CD4-positive, alpha-beta T cell treated with Interleukin-10 for 1 hour (primary cell): ENCODE data around the gene GLI2.

Experiments
- DNase-seq: peaks from one replicate; pipeline ENCODE4 v3.0.0-alpha.2; 2020

Gene GLI2

DNA sequence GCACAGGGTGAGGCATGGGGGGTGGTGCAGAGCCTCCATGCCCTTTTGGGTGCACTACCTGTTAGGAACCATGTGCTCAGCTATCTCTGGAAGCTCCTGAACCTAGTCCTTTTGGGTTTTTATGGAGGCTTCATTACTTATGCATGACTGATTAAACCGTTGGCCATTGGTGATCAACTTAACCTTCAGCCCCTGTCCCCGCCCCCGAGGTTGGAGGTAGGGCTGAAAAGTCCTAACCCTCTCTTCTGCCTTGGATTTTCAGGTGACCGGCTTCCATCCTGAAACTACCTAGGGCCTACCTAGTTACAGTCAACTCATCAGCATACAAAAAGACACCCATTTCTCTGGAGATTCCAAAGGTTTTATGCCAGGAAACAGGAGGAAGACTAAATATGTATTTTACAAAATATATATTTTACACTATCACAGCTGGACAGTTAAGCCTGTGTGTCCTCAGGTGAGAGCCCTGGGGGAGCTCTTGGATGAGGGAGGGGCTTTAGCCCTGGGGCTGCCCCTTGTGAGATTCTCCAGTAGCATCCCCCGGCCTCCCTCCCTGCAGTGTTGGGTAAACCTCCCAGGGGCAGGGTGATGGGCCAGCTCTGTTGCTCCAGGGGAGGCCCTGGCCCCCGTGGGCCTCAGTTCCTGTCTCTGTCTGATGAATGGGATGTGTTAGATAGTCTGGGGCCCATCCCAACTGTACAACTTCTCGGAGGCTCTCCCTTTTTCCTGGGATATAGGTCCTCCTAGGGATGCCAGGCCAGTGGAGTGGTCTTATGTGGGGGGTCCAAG is 24.1 kb downstream of the GLI2 start:
- DNase-seq: no peak

DNA sequence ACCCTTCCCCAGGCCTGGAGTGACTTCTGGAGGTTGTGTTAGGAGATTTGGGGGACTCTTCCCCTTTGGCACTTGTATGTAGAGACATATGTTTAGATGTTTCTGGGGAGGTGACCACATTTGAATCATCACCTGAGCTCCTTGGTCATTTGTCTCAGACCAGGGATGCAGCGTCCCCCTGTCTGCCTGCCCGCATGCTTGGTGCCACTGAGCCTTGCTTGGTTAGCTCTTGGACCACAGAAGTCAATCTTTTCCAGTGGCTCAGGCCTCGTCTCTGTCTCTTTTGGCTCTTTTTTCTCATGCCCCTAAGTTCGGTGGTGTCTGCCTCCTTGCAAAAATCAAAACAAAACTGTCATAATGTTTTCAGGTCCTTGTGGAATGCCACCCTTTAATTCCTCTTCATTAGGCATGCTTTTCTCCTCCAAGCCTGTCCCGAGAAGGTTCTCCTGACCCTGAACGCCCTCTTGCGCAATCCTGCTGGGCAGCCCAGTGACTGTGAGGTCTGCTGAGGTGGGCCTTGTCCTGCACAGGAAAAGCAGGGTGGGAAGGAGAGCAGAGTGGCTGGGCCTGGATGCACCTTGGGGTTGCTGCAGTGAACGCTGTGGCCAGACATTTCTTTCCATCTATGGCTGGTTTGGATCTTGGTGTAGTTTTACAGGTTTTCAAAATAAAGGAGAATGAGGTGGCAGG is 24.9 kb downstream of the GLI2 start:
- DNase-seq: no peak

DNA sequence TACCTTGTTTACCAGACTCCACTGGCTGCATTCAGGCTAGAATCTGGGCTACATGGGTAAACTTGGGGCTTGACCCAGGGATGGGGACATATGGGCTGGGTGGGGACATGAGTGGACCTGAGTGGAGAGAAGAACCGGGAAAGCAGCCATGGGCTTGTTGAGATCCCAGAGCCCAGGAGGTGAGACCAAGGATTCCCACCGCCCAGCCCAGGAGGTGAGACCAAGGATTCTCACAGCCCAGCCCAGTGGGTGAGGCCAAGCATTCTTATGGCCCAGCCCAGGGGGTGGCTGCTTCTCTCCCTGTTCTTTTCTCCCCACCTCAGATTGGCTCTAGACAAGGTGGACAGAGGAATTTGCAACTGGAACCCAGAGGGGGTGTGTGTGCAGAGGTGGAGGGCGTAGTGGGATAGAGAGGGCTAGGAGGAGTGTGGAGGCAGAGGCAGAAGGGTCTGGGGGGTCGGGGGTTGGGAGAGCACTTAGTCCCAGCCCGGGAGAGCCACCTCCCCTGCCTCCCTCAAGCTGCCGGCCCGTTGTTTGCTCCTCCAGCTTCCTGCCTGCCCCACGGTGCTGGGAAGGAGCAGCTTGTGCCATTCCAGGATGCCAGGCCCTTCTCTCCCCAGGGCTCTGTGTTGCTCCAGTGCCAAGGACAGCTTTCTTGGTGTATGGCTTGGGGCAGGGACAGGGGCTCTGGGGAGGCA is 25.6 kb downstream of the GLI2 start:
- no peak for DNase-seq

DNA sequence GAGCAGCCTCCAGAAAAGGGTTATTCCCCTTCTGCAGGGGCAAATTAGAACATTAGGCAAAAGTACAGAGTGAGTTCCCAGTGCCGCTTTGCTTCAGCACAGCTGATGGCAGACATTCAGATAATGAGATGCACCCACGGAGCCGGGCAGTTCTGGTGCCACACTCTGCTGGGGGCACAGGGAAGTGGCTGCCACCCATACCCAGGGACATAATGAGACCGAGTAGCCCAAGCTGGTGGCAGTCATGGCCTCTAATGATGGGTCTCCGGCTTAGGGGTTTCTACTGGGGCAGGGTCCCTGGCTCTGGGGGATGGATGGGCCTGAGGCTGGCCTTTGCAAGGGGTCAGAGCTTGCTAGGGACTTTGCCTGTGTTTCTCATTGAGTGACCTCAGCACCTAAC is 26.2 kb downstream of the GLI2 start:
- no peak for DNase-seq

DNA sequence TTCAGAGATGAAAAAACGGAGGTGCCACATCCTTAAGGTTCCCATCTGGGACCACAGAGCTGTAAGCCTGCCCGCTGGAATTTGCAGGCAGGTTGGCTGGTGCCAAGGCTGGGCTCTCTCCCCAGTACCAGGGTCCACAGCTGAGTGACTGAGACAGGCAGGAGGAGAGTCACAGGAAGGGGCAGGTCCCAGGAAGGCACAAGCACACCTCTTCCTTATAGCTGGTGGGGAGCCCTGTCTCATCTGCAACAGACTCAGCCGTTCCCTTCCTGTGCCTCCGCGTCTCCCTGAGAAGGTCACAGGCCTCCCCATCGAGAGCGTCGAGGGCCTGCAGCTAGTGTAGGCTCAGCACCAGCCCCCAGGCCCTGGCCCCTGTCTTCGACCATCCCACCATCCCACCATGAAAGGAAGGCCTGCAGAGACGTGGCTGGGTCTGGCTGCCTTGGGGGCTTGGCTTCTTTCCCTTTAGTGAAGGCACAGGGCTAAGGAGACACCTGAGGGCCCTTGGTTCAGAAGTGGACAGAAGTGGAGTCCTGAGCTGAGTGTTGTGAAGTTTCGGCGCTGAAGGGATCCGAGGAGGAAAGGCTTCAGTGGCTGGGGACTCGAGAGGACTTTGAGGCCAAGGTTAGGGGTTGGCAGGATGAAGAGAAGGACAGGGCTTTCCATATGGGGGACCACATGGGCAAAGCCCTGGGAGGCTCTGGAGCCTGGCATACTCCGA is 26.8 kb downstream of the GLI2 start:
- DNase-seq: no peak

DNA sequence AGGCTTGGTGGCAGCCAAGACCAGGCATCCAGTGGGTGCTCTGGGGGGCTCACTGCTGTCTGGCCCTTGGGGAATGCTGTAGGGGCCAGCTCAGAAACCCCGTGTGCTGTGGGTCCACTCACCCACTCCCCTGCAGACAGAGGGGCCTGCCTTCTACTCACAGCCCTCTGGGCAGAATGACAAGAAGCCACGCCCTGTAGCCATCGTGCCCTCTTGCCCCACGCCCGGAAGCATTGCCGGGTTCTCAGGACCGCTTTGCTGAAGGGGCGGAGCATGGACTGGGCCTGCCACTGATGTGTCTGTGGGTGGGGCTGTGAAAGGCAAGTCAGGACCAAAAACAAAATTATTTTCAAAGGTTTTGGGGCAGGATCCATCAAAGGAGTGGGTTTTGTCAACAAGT is 27.8 kb downstream of the GLI2 start:
- DNase-seq: no peak

DNA sequence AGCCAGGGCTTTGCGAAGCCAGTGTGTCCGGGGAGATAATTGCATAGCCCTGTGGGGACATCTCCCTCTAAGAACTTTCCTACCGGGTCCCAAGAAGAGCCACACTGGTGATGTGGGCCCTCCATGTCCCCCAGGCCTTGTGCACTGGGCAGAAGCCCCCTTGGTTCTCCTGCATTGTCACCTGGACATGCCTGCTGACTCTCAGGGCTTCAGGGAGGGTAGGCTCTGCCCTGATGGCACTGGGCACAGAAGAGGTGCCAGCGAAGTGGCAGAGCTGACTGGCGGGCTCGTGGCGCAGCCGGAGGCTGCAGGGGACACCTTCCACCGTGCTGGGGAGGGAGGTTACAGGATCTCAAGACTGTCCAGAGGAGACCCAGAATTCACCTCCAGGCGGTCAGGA is 28.3 kb downstream of the GLI2 start:
- no peak for DNase-seq

DNA sequence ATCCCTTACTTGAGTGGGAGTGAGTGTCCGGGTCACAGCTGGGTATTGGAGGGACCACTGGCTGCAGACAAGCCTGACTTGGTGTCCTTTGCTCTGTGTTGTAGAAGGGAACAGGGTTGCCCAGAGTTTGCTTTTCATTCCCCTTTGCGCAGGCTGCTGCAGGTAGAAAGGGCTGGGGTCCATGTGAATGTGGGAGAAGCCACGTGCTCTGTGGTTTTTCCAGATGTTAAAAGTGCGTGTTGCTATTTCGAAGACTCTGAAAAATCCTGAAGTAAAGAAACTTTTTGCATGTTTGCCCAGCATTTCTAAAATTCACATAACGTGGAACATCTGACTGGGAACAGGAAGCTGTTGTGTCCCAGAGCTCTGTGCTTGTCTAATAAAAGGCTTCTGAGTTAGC is 28.8 kb downstream of the GLI2 start:
- no peak for DNase-seq

DNA sequence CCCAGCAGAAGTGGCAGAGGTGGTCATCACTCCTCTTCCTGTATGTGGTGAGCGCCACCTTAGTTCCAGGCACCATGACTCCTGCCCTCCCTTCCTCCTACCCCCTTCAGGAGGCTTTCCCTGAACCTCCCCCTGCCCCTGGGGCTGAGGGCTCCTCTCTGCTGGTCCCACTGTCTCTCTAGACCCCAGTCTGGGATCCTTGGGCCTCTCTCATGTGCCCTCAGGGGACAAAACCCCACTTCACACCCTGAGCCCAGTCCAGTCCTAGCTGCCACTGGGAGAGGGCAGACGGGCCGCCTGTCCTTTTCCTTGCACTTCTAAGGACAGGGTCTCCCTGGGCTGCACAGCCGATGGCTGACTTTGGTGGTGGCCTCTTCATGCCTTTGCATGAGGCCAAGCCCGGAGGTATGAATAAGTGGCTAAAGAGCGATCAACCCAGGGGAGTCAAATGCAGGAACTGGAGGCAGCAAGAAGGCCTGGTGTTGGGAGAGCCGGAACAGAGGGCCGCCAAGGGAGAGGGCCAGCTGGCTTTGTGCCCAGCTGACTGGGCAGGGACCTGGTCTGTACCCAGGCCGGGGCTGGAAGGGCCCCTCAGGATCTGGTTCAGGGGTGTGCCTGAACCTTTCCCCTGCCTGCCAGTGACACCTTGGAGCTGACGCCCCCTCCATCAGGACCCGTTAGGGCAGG is 29.5 kb downstream of the GLI2 start:
- no peak for DNase-seq

DNA sequence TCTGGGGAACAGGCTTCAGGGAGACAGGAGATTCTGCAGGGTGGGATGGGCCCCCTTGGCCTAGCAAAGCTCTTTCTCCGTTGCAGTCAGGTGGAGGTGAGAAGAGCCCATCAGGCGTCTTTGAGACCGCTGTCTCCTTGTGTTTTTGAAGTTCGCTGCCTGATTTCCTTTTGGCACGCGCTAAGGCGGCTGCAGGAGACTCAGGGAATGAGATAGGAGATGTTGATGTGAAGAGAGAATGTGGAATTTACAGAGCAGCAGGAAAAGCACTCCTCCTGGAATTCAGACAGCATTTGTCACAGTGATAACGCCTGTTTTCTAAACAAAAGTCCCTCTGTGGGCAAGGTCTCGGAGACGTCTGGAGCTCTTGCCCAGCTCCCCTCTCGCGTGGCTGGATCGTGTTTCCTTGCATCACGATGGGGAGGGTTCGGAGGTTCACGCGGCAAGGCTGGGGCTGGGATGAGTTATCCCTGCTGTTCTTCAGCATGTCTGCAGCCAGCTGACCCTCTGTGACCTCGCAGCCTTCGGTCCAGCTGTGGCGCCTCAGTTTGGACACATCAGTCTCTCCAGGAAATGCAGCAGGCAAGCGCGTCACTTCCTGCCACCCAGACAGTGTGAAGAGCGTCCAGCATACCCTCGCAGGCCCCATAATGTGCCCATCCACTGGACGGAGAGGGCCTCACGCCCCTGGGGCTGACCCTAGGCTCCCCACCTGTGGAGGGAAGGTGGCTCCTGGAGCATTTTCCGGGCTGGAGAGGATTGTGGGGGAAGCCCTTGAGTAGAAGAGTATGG is 30.2 kb downstream of the GLI2 start:
- DNase-seq: no peak

DNA sequence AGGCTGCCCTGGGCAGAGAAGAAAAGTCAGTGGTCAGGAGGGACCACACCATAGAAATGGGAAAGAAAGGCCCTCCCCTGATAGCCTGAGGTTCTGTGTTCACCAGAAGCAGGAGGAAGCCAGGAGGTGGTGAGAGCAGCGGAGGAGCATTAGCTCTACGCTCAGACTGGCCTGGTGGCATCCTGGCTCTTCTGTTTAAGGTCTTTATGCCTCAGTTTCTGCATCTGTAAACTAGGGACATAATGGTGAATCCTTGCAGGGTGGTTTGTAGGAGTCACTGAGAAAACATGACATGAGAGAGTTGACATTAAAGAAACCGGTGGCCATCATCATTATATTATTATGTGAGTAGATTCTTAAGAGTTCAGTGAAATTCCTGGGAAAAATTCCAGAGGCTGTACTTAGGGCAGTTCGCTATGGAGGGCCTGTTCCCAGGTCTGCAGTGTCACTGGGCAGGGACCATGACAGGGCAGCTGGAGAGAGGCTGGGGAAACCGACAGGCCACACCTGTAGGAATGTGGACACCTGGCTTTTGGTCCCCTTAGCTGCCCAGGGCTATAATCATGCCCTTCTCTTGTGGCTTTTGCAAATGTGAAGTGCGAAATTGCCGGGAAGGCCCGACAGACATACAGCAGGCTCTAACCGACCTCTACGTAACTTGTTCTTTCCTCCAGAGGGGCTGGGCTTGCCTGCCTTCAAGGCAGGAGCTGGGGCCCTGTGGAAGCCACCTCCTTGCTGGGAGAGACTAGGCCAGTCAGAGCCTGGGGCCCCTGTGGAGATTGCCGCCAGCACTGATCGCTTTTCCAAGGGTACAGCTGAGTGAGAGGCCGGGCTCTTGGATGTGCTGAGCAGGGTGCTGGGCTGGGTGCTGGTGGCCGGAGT is 31.0 kb downstream of the GLI2 start:
- no peak for DNase-seq

DNA sequence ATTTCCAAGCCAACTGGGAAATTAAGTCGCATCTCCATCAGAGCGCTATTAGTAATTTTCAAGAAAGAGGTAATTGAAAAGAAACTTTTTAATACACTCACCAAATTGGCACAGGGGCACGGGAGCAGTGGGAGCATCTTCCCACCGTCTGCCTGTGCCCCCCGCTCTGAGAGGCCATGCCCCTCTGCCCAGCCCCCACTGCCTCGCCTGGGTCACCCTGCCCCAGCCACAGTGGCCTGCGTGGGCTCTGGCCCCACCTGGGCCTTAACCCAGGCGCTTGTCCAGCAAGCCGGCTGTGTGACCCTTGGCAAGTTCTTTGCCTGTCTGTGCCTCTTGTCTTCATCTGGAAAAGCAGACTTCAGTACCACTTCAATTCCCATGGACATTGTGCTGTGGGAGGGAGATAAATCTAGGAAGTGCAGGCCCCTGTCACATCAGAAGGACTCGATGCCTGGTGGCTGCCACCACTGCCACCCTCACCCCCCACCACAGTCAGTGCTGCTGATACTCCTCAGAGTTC is 31.9 kb downstream of the GLI2 start:
- DNase-seq: no peak

DNA sequence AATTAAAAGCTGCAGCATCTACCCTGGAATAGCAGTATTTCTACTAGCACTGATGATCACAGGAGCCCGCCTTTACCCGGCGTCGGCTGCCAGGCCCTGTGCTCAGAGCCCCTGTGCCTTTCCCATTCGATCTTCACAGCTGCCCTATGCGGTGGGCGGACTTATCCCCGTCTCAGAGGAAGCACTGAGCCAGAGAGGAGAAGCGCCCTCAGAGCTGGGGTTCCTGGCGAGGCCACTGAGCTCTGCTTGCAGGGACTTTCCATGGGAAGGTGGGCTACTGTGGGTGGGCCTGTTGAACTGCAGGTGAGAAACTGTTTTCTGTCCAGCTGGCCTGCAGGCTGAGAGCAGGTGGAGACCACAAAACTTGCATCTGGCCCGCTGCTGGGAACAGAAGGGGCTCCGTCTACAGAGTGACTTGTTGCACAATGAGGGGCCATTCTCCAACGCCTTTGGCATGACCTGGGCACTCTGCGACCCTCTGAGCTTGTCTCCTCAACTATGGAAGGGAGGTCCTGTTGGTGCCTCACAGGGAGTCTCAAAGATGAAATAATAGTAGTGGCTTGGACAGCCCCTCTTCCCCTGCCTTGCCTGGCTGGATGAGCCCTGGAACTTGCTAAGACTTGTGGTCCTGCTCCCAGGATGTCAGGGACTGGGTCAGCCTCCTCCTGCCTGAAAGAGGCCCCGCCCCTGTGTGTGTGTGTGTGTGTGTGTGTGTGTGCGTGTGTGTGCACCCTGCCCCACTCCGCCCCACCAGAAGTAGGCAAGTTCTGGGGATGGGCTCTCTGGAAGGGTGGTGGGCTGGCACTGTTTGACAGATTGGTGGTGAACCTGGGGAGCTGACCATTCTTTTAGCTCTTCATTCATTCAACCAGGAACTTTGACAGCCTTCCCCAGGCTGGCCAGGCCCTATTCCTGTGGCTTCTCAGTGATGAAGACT is 32.7 kb downstream of the GLI2 start:
- no peak for DNase-seq

DNA sequence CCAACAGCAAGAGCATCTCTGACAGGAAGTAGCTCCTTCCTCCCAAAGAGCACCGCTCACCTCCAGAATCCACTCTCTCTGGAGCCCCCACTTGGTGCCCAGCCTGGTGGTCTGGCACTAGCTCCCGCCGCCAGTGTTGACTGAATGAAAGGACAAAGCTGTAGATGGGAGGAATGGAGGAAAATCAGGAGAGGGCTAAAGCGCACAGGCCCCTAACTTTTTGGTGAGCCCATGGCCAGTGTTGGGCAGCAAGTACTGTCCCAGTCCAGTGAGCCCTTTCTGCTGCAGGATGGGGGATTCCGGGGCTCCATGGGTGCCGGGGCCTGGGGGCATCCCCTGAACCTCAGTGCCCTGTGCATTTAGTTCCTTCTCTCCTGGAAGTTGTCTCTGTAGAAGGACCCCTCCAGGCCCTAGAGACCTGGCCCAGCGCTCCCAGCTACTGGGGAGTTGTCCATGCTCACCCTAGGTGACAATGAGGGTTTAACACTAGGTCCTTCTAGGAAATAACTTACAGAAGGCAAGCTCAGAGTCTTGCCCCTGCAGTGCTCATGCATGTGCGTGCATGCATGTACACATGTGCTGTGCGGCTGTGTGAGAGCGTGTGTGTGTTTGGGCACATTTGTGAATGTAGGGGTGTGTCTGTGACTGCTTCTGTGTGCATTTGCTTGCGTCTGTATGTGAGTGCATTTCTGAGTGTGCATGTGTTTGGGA is 33.6 kb downstream of the GLI2 start:
- DNase-seq: no peak

DNA sequence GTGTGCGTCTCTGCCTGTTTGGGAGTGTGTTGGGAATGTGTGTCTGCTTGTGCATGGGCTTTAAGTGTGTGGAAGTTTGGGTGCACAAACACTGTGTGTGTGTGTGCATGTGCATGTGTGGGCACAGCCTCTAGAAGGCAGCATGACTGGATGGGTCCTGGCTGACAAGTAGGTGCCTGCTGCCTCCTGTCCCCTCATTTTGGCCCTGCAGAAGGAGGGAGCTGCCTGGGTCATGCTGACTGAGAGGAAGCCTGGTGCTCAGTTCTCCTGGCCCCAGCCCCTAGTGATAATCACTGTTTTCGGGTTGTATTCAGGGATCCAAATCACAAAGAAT is 34.1 kb downstream of the GLI2 start:
- no peak for DNase-seq

DNA sequence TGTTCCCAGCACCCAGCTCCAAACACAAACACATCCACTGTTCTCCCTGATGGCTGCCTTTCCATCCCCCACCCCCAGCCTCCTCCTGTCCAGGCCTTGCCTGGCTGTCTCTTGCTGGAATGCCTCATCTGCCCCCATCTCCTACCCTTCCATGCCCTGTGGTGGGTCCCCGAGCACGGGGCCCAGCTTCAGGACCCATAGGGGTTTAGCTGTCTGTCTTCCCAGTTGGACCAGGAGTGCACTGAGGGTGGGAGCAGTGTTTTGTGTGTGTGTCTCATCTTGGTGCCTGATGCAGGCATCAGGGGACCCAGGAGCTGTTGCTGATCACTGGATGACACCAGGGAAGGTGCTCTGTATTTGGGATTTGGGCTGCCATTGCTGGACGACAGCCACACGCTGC is 34.5 kb downstream of the GLI2 start:
- no peak for DNase-seq

DNA sequence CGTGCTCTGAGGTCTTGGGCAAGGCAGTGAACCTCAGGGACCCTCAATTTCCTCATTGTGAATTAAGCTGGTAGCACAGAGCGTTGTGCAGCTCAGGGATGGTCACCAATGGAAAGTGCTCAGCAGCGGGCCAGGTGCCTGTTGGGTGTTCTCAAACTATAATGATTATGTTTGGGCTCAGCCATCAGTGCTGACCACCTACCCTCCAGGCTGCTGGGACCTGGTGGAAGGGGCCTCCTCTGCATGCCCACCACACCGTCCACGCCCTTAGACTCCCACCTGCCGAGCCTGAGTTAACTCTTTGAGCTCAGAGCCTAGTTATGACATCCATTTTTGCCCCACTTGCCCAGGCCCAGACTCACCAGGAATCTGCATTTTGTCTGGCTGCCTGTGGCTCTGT is 35.0 kb downstream of the GLI2 start:
- no peak for DNase-seq

DNA sequence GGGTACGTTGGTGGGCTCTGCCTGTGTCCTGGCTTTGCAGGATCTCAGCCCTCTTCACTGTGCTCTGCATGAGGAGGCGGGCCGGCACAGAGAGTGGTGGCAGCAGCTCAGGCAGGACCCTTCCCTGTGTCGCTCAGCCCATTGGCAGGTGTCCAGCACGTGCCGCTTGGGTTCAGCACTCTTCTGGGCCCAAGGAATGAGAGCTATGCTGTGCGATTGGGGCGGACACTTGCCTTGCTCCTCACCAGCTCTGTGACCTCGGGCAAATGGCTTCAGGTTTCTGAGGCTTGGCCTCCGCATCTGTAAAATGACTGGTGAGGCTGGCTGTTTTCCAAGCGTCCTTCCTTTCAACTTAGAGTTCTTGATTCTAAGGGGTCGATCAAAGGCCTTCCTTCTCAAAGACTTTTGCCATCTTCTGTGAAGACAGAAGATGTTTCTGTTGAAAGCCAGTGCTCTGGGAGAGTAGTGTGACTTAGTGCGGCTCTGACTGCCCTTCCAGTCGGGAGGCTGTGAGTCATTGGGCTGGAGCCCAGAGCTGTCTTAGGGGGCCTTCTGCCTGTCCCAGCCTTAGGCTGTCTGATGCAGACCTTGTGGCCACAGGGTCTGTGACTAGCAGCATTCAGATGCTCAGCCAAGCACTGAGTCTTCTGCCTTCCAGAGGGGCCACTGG is 35.6 kb downstream of the GLI2 start:
- DNase-seq: no peak
